K562 (cell line): ENCODE data around the gene CNTROB. TPM values are rescaled to one million over a fixed set of nuclear protein-coding genes. Genes with fewer than 3 reads are reported as not detected.

Experiments used
- BHLHE40 ChIP-seq: IDR thresholded peaks from 2 replicates; pipeline ENCODE4 v1.6.1; 2011; ENCODE audit warnings: low read length, improper control_type of control experiment
- BRD9 ChIP-seq: fragments of 450-650 bp; IDR thresholded peaks from 2 replicates; pipeline ENCODE4 v1.6.1; 2018; ENCODE audit warnings: low read depth; ENCODE audit not compliant: partially characterized antibody
- RB1 ChIP-seq: fragments of 450-650 bp; IDR thresholded peaks from 2 replicates; pipeline ENCODE4 v1.6.1; 2017; ENCODE audit warnings: low read depth, mild to moderate bottlenecking
- REST ChIP-seq, 2 experiments: fragments of 450-650 bp; formaldehyde crosslinking in 1 of 2; IDR thresholded peaks; 2 replicates each; pipeline versions ENCODE4 v1.4.0 to v1.6.1; 2014 to 2020; ENCODE audit warnings: mild to moderate bottlenecking in 2 of 2, borderline replicate concordance in 1 of 2, low read depth in 1 of 2
- SMARCB1 ChIP-seq: IDR thresholded peaks from 2 replicates; pipeline ENCODE4 v1.6.1; 2011; ENCODE audit warnings: improper control_type of control experiment, low read depth; ENCODE audit not compliant: insufficient read length
- ZHX1 ChIP-seq: fragments of 150-350 bp; conservative IDR thresholded peaks from 2 replicates; pipeline ENCODE4 v1.6.1; 2014; ENCODE audit warnings: low read length
- ZNF584 ChIP-seq: fragments of 200-800 bp; sonication (Bioruptor generic); IDR thresholded peaks from 2 replicates; pipeline ENCODE4 v1.6.1; 2016; ENCODE audit warnings: low read depth, mild to moderate bottlenecking, missing genetic modification characterization, missing compliant biosample characterization
- polyA plus RNA-seq, 8 experiments: library from polyadenylated mRNA; depleted of rRNA in 4 of 8; stranded (reverse) in 5 of 8; unstranded in 3 of 8; fragments of >200 nt; fragmentation: Nextera tagmentation in 2 of 8; fragmentation: Illumina TruSeq in 1 of 8; extraction: Ambion mirVana in 2 of 8; extraction: Trizol in 1 of 8; gene quantifications; 2 replicates each; pipeline versions ENCODE4 v1.2.1 to v1.2.3, GENCODE V29; 2011 to 2014; ENCODE audit warnings: inconsistent platforms in 1 of 8, missing spikeins in 1 of 8
- total RNA-seq, 7 experiments: library from RNA; depleted of rRNA in 6 of 7; stranded (reverse); fragments of >200 nt in 6 of 7; fragmentation: Illumina TruSeq in 2 of 7; extraction: Trizol in 2 of 7; gene quantifications; 2 replicates each; pipeline versions ENCODE4 v1.2.1 to v1.2.3, GENCODE V29; 2011 to 2021; ENCODE audit warnings: low replicate concordance in 1 of 7
- TF ChIP-seq, protein P1 (sequence below): fragments of 200-800 bp; sonication (Bioruptor generic); IDR thresholded peaks from 2 replicates; pipeline ENCODE4 v1.6.1; 2016; ENCODE audit warnings: missing genetic modification characterization, missing compliant biosample characterization
- TF ChIP-seq, protein P2 (sequence below): fragments of 250-450 bp; sonication (Bioruptor Pico); IDR thresholded peaks from 2 replicates; pipeline ENCODE4 v1.6.1; 2021; ENCODE audit warnings: mild to moderate bottlenecking

Gene CNTROB
- total and polyA plus RNA-seq, 9 of the 15 experiments (the other 6 are each of a cell fraction or from before 2014, with no cell fraction given), result 1.9 to 33.3 (median 23.0) TPM

DNA sequence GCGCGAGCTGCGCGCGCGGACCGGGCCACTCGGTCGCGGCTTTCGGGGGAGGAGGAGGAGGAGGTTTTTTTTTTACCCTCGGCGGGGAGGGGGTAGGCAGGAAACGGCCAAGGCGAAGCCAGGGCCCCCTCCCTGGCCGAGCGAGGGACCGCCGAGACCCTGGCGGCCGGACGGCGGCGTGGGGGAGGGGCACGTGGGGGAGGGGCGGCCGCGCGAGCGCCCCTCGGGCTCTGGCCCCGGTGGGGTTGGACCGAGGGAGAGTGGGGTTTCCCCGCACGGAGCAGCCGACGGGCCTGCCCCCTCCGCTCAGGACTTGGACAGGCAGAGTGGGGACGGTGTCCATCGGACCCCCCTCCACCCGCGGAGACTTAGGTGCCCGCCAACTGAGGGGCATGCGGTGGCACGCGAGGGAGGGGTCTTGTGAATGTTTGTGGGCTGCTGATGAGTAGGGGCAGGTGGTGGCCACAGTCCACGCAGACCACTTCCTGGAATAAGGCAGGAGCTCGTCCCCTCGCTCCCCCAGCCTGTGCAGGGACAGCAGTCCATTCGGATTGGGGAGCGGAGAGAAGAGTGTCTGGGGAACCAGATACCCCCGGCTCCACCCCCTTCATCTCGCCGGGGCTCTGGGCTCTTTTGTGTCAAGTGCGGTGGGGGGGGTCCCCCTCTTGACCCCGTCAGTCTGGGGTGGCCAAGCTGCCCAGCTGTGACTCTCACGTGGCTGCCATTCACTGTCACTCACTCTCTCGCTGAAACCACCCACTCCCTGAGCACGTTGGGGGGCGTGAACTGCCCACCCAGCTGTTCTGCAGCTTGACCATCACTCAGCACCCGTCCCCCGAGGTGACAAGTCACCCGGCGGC lies 46.4 kb upstream of the CNTROB start (continued):
- TF ChIP-seq BHLHE40 (peak; percentile 79), BRD9 (no peak), SMARCB1 (no peak), REST (IDR thresholded peaks at IDR 0.05; ENCODE audit: borderline replicate concordance) (no peak), REST (CRISPR knock-in tag; IDR thresholded peaks at IDR 0.05; ENCODE audit: low read depth) (no peak), RB1 (no peak), ZHX1 (no peak), ZNF584 (CRISPR knock-in tag) (no peak)
- TF ChIP-seq, protein P1, sequence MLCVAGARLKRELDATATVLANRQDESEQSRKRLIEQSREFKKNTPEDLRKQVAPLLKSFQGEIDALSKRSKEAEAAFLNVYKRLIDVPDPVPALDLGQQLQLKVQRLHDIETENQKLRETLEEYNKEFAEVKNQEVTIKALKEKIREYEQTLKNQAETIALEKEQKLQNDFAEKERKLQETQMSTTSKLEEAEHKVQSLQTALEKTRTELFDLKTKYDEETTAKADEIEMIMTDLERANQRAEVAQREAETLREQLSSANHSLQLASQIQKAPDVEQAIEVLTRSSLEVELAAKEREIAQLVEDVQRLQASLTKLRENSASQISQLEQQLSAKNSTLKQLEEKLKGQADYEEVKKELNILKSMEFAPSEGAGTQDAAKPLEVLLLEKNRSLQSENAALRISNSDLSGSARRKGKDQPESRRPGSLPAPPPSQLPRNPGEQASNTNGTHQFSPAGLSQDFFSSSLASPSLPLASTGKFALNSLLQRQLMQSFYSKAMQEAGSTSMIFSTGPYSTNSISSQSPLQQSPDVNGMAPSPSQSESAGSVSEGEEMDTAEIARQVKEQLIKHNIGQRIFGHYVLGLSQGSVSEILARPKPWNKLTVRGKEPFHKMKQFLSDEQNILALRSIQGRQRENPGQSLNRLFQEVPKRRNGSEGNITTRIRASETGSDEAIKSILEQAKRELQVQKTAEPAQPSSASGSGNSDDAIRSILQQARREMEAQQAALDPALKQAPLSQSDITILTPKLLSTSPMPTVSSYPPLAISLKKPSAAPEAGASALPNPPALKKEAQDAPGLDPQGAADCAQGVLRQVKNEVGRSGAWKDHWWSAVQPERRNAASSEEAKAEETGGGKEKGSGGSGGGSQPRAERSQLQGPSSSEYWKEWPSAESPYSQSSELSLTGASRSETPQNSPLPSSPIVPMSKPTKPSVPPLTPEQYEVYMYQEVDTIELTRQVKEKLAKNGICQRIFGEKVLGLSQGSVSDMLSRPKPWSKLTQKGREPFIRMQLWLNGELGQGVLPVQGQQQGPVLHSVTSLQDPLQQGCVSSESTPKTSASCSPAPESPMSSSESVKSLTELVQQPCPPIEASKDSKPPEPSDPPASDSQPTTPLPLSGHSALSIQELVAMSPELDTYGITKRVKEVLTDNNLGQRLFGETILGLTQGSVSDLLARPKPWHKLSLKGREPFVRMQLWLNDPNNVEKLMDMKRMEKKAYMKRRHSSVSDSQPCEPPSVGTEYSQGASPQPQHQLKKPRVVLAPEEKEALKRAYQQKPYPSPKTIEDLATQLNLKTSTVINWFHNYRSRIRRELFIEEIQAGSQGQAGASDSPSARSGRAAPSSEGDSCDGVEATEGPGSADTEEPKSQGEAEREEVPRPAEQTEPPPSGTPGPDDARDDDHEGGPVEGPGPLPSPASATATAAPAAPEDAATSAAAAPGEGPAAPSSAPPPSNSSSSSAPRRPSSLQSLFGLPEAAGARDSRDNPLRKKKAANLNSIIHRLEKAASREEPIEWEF (CRISPR knock-in tag), result no peak
- TF ChIP-seq, protein P2, sequence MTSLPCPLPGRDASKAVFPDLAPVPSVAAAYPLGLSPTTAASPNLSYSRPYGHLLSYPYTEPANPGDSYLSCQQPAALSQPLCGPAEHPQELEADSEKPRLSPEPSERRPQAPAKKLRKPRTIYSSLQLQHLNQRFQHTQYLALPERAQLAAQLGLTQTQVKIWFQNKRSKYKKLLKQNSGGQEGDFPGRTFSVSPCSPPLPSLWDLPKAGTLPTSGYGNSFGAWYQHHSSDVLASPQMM, result no peak
